Mesenchymal stem cell (in vitro differentiated cells and primary cell): ENCODE data around the gene ZFYVE28.

Experiments used
- DNase-seq: peaks from one replicate; pipeline ENCODE4 v3.0.0-alpha.2; 2013
- H2AFZ ChIP-seq: one replicate; pipeline ENCODE4 v1.6.1; 2013; ENCODE audit warnings: low read depth, mild to moderate bottlenecking, control low read depth, inconsistent platforms, low read length, moderate library complexity
- H2AK5ac ChIP-seq: 2 replicates; pipeline ENCODE4 v1.6.1; 2013; ENCODE audit warnings: low read length, moderate library complexity, mild to moderate bottlenecking, inconsistent platforms; ENCODE audit not compliant: severe bottlenecking
- H2BK120ac ChIP-seq: one replicate; pipeline ENCODE4 v1.6.1; 2013; ENCODE audit warnings: low read depth, mild to moderate bottlenecking, inconsistent platforms, low read length, moderate library complexity
- H2BK12ac ChIP-seq, 2 experiments: one replicate each; pipeline ENCODE4 v1.6.1; 2013; ENCODE audit warnings: inconsistent platforms in 2 of 2, low read length in 2 of 2, mild to moderate bottlenecking in 2 of 2, moderate library complexity in 2 of 2, control low read depth in 1 of 2
- H2BK15ac ChIP-seq: one replicate; pipeline ENCODE4 v1.6.1; 2013; ENCODE audit warnings: mild to moderate bottlenecking, low read depth, inconsistent platforms; ENCODE audit not compliant: poor library complexity, severe bottlenecking
- H2BK5ac ChIP-seq: 2 replicates; pipeline ENCODE4 v1.6.1; 2013; ENCODE audit warnings: low read depth, mild to moderate bottlenecking, low read length, control low read depth, inconsistent platforms; ENCODE audit not compliant: poor library complexity, severe bottlenecking
- H3K14ac ChIP-seq, 2 experiments: one replicate each; pipeline ENCODE4 v1.6.1; 2013; ENCODE audit warnings: inconsistent platforms in 2 of 2, low read length in 2 of 2, control low read depth in 1 of 2, mild to moderate bottlenecking in 1 of 2, moderate library complexity in 1 of 2
- H3K18ac ChIP-seq, 2 experiments: one replicate each; pipeline ENCODE4 v1.6.1; 2013; ENCODE audit warnings: inconsistent platforms in 2 of 2, low read length in 2 of 2, control low read depth in 1 of 2, low read depth in 1 of 2, mild to moderate bottlenecking in 1 of 2
- H3K23ac ChIP-seq, 2 experiments: one replicate each; pipeline ENCODE4 v1.6.1; 2013; ENCODE audit warnings: inconsistent platforms in 2 of 2, low read length in 2 of 2, mild to moderate bottlenecking in 2 of 2, moderate library complexity in 2 of 2, control low read depth in 1 of 2
- H3K27ac ChIP-seq: 2 replicates; pipeline ENCODE4 v1.5.1; 2013; ENCODE audit warnings: mild to moderate bottlenecking, moderate library complexity, low read length, control low read depth, inconsistent platforms; ENCODE audit not compliant: poor library complexity, severe bottlenecking
- H3K27me3 ChIP-seq, 2 experiments: 2 replicates each; pipeline versions ENCODE4 v1.6.1 to v1.7.0; 2013; ENCODE audit warnings: low read length in 2 of 2, mild to moderate bottlenecking in 2 of 2, moderate library complexity in 2 of 2, control low read depth in 1 of 2, inconsistent platforms in 1 of 2; ENCODE audit not compliant: control insufficient read depth in 1 of 2, insufficient read depth in 1 of 2
- H3K36me3 ChIP-seq, 2 experiments: 2 replicates each; pipeline versions ENCODE4 v1.6.1 to v1.7.0; 2013; ENCODE audit warnings: low read length in 2 of 2, control low read depth in 1 of 2, inconsistent platforms in 1 of 2, low read depth in 1 of 2, mild to moderate bottlenecking in 1 of 2; ENCODE audit not compliant: insufficient read depth in 2 of 2, control insufficient read depth in 1 of 2
- H3K4ac ChIP-seq, 2 experiments: one replicate each; pipeline ENCODE4 v1.6.1; 2013; ENCODE audit warnings: inconsistent platforms in 2 of 2, low read length in 2 of 2, mild to moderate bottlenecking in 2 of 2, moderate library complexity in 2 of 2, control low read depth in 1 of 2, low read depth in 1 of 2
- H3K4me1 ChIP-seq: 2 replicates; pipeline ENCODE4 v1.6.1; 2013; ENCODE audit warnings: low read depth, low read length, control low read depth; ENCODE audit not compliant: control insufficient read depth, insufficient read depth
- H3K4me2 ChIP-seq: 2 replicates; pipeline ENCODE4 v1.6.1; 2013; ENCODE audit warnings: low read length, mild to moderate bottlenecking, inconsistent platforms; ENCODE audit not compliant: poor library complexity, severe bottlenecking
- H3K4me3 ChIP-seq, 2 experiments: 2 replicates each; pipeline versions ENCODE4 v1.5.1 to v1.7.0; 2013; ENCODE audit warnings: low read length in 2 of 2, mild to moderate bottlenecking in 2 of 2, control low read depth in 1 of 2, low read depth in 1 of 2; ENCODE audit not compliant: insufficient read depth in 1 of 2
- H3K79me1 ChIP-seq: replicated peaks from 2 replicates; pipeline ENCODE4 v1.6.1; 2013; ENCODE audit warnings: mild to moderate bottlenecking, control low read depth, low read length, inconsistent platforms; ENCODE audit not compliant: poor library complexity, severe bottlenecking
- H3K9ac ChIP-seq: 2 replicates; pipeline ENCODE4 v1.7.0; 2013; ENCODE audit warnings: mild to moderate bottlenecking, low read length, moderate library complexity
- H3K9me3 ChIP-seq: 2 replicates; pipeline ENCODE4 v1.7.0; 2013; ENCODE audit warnings: mild to moderate bottlenecking, low read length; ENCODE audit not compliant: control insufficient read depth
- H4K8ac ChIP-seq: one replicate; pipeline ENCODE4 v1.6.1; 2013; ENCODE audit warnings: inconsistent platforms, mild to moderate bottlenecking, low read length, moderate library complexity
- H4K91ac ChIP-seq: one replicate; pipeline ENCODE4 v1.6.1; 2013; ENCODE audit warnings: mild to moderate bottlenecking, low read length, inconsistent platforms
- WGBS: methylation state at CpG from one replicate; pipeline ENCODE4 v1.1.7; 2013; ENCODE audit warnings: mixed read lengths; 5-methylcytosine and 5-hydroxymethylcytosine counted together

The ZFYVE28 gene

GRCh38 chr4:2272828-2273120, 145.7 kb downstream of the ZFYVE28 start:
- Histone ChIP-seq H2BK5ac (no peak overlapping the region), H3K23ac (no peak overlapping the region), H3K36me3 (peaks cover 0 to 70% of the 10 kb centered on the region in 2 experiments), H3K9me3 (no peaks in the 10 kb centered on the region), H2AFZ (no peak overlapping the region), H2BK120ac (no peak overlapping the region), H4K8ac (no peak overlapping the region), H3K18ac (no peak overlapping the region), H2BK15ac (no peak overlapping the region), H3K27me3 (no peaks in the 10 kb centered on the region), H3K4ac (no peak overlapping the region), H3K4me1 (peaks cover 8% of the 10 kb centered on the region), H3K4me3 (no peak overlapping the region), H3K79me1 (peaks cover 10% of the 10 kb centered on the region), H3K4me2 (no peak overlapping the region), H2BK12ac (no peak overlapping the region), H3K9ac (no peak overlapping the region), H4K91ac (no peak overlapping the region), H2AK5ac (no peak overlapping the region), H3K27ac (no peak overlapping the region), H3K14ac (no peak overlapping the region)
- 96% methylated on average over 6 of the region's 6 CpGs for WGBS
- no peak for DNase-seq

GRCh38 chr4:2272026-2272827, 146.2 kb downstream of the ZFYVE28 start:
- H2BK120ac ChIP-seq = no peak overlapping the region
- H3K4me1 ChIP-seq = peaks cover 8% of the 10 kb centered on the region
- H3K27ac ChIP-seq = no peak overlapping the region
- H3K18ac ChIP-seq = no peak overlapping the region
- H3K9ac ChIP-seq = no peak overlapping the region
- H4K91ac ChIP-seq = no peak overlapping the region
- no peak overlapping the region for H2BK5ac ChIP-seq
- H2BK12ac ChIP-seq = no peak overlapping the region
- 86% methylated on average over 25 of the region's 25 CpGs for WGBS
- peaks cover 0 to 74% of the 10 kb centered on the region in 2 experiments for H3K36me3 ChIP-seq
- H3K79me1 ChIP-seq = peaks cover 10% of the 10 kb centered on the region
- H2AK5ac ChIP-seq = no peak overlapping the region
- no peak overlapping the region for H4K8ac ChIP-seq
- H2AFZ ChIP-seq = no peak overlapping the region
- no peaks in the 10 kb centered on the region for H3K27me3 ChIP-seq
- no peak overlapping the region for H3K4ac ChIP-seq
- H3K4me2 ChIP-seq = no peak overlapping the region
- DNase-seq = no peak
- H3K9me3 ChIP-seq = no peaks in the 10 kb centered on the region
- H3K4me3 ChIP-seq = no peak overlapping the region
- no peak overlapping the region for H2BK15ac ChIP-seq
- no peak overlapping the region for H3K23ac ChIP-seq
- peak overlapping the region in 1 of 2 experiments; percentile 53 for H3K14ac ChIP-seq

- Histone ChIP-seq H2BK12ac (no peak overlapping the region), H3K9ac (no peak overlapping the region), H2BK120ac (no peak overlapping the region), H3K23ac (no peak overlapping the region), H3K79me1 (peaks cover 7% of the 10 kb centered on the region), H4K91ac (no peak overlapping the region), H2BK15ac (no peak overlapping the region), H2AK5ac (no peak overlapping the region), H3K27ac (no peak overlapping the region), H3K4me1 (peaks cover 13% of the 10 kb centered on the region), H3K14ac (no peak overlapping the region), H2BK5ac (no peak overlapping the region), H3K4me2 (no peak overlapping the region), H3K27me3 (no peaks in the 10 kb centered on the region), H2AFZ (no peak overlapping the region), H3K18ac (no peak overlapping the region), H4K8ac (no peak overlapping the region), H3K9me3 (no peaks in the 10 kb centered on the region), H3K4me3 (no peak overlapping the region), H3K4ac (no peak overlapping the region), H3K36me3 (peaks cover 0 to 77% of the 10 kb centered on the region in 2 experiments)
- no peak for DNase-seq
- 86% methylated on average over 27 of the region's 27 CpGs for WGBS
Measured at GRCh38 chr4:2271279-2272025, 147.0 kb downstream of the ZFYVE28 start.

- 83% methylated on average over 33 of the region's 34 CpGs for WGBS
- Histone ChIP-seq H3K79me1 (peaks cover 7% of the 10 kb centered on the region), H2BK120ac (no peak overlapping the region)
Measured at GRCh38 chr4:2270341-2271165, 147.9 kb downstream of the ZFYVE28 start.

More at GRCh38 chr4:2270341-2271165, 147.9 kb downstream of the ZFYVE28 start:
- Histone ChIP-seq H2AK5ac (no peak overlapping the region), H3K14ac (no peak overlapping the region), H3K4me2 (no peak overlapping the region), H3K4me1 (peaks cover 20% of the 10 kb centered on the region), H4K91ac (no peak overlapping the region), H3K4ac (no peak overlapping the region), H3K18ac (no peak overlapping the region), H2AFZ (no peak overlapping the region), H2BK5ac (no peak overlapping the region), H2BK15ac (no peak overlapping the region), H3K4me3 (no peak overlapping the region), H3K27ac (no peak overlapping the region), H3K36me3 (peaks cover 0 to 69% of the 10 kb centered on the region in 2 experiments), H3K27me3 (no peaks in the 10 kb centered on the region), H4K8ac (no peak overlapping the region), H3K9ac (no peak overlapping the region), H3K9me3 (no peaks in the 10 kb centered on the region), H2BK12ac (no peak overlapping the region), H3K23ac (no peak overlapping the region)
- DNase-seq = no peak
